Measurements from ENCODE around the gene SENP5. TPM values are rescaled to one million over a fixed set of nuclear protein-coding genes. Genes with fewer than 3 reads are reported as not detected.
"Not testable (repeated sequence)": the region's sequence is repeated elsewhere in the genome, so short reads cannot be mapped to it uniquely, and the experiment has no call there.

Gene SENP5
- total RNA-seq, 1 donor, result 91.2 TPM

DNA sequence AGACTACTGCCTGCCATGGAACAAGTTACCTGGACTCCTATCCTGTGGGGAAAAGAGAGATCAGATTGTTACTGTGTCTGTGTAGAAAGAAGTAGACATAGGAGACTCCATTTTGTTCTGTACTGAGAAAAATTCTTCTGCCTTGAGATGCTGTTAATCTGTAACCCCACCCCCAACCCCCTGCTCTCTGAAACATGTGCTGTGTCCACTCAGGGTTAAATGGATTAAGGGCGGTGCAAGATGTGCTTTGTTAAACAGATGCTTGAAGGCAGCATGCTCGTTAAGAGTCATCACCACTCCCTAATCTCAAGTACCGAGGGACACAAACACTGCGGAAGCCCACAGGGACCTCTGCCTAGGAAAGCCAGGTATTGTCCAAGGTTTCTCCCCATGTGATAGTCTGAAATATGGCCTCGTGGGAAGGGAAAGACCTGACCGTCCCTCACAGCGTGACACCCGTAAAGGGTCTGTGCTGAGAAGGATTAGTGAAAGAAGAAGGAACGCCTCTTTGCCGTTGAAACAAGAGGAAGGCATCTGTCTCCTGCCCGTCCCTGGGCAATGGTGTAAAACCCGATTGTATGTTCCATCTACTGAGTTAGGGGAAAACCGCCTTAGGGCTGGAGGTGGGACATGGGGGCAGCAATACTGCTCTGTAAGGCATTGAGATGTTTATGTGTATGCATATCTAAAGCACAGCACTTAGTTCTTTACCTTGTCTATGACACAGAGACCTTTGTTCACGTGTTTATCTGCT lies 76.5 kb downstream of the SENP5 start:
- not testable (repeated sequence) for H3K4me3 ChIP-seq (ENCODE audit: low read length); H3K27me3 ChIP-seq (ENCODE audit: insufficient read depth, low read length); H3K9me3 ChIP-seq (ENCODE audit: low read depth, low read length)
- peaks cover 35% of the 10 kb centered on the region for H3K4me1 ChIP-seq (ENCODE audit: insufficient read depth, low read length)

DNA sequence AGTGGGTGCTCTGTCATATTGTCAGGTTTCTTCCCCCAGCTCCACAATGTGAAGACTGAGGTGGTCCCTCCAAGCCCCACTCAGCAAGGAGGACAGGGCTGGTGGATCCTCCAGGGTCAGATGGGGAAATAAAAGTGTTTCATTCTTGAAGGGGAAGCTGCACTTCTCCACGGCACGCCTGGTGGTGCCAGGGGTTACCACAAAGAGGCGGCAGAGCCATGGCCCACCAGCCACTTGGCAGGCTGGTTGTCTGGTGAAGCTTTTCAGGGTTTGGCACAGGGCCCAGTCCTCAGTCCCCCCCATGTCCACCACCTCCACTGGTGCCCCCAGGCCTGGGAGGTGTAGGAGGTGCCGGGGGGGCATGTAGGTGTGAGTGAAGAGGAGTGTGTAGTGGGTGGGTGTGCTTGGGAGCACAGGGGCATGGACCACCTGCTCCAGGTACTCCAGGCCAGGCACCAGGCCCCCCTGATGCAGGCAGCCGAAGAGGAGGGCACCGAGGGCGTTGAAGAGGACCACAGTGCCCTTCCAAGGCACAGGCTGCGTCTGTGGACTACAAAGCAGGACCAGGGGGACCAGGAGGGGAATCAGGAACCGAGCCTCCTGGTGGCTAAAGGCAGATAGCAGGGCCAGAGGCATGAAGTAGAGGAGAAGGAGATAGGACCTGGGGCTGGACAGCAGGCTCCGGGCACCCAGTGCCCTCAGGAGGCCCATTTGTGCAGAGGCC lies 79.6 kb downstream of the SENP5 start:
- H3K4me1 ChIP-seq (ENCODE audit: insufficient read depth, low read length), result peaks cover 18% of the 10 kb centered on the region

DNA sequence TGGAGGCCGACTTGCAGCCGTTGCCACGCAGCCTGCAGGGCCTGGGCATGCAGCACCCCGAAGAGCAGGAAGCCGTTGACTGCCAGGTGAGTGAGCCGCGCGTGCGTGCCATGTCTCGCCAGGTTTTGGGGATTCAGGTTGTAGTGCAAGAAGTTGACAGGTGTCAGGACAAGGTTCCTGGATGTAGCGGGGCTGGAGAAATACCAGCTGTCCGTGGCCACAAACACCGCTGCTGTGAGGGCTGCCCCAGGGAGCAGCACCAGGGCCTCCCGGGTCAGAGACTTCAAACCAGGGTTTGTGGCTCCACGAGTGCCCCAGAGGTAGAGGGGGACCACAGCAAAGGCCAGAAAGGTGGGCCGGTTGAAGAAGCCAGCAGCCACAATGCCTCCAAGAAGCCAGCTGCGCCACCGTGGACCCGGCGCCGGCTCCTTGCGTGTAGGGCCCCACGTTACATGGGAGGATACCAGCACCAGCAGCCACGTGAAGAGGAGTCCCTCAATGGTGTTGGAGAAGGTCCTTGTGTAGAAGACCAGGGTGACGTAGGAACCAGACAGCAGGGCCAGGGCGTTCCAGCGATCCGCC lies 80.2 kb downstream of the SENP5 start:
- peaks cover 16% of the 10 kb centered on the region for H3K4me1 ChIP-seq (ENCODE audit: insufficient read depth, low read length)
- no peaks in the 10 kb centered on the region for H3K9me3 ChIP-seq (ENCODE audit: low read depth, low read length)
- H3K4me3 ChIP-seq (ENCODE audit: low read length), result no peak overlapping the region
- H3K27me3 ChIP-seq (ENCODE audit: insufficient read depth, low read length), result no peaks in the 10 kb centered on the region

More for the DNA sequence above, 79.6 kb downstream of the SENP5 start:
- Histone ChIP-seq H3K9me3 (ENCODE audit: low read depth, low read length) (no peaks in the 10 kb centered on the region), H3K4me3 (ENCODE audit: low read length) (no peak overlapping the region), H3K27me3 (ENCODE audit: insufficient read depth, low read length) (no peaks in the 10 kb centered on the region)

DNA sequence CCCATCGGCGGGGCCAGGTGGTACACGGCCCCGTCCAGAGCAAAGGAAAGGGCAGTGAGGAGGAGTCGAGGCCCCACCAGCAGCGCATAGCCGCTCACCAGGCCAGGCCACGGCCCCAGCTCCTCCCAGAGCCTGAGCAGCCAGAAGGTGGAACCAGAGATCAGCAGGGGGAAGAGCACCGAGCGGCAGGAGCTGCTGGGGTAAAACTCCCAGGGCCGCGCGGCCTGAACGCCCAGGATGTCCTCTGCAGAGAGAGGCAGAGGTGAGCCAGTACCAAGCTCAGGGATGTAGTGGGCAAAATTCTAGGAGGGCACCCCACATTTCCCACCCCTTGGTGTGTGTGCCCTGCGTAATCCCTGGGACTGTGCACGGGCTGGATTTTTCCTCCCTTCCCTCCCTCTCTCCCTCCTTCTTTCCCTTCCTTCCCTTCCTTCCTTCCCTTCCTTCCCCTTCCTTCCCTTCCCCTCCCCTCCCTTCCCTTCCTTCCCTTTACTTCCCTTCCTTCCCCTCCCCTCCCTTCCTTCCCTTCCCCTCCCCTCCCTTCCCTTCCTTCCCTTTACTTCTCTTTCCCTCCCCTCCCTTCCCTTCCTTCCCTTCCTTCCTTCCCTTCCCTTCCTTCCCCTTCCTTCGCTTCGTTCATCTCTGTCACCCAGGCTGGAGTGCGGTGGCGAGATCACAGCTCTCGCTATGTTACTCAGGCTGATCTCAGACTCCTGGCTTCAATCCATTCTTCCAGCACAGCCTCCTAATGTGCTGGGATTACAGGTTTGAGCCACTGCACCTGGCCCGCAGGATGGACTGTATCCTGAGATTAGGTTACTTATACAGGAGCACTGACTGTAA lies 80.9 kb downstream of the SENP5 start:
- Histone ChIP-seq H3K4me1 (ENCODE audit: insufficient read depth, low read length) (peaks cover 9% of the 10 kb centered on the region), H3K27me3 (ENCODE audit: insufficient read depth, low read length) (no peaks in the 10 kb centered on the region), H3K4me3 (ENCODE audit: low read length) (no peak overlapping the region), H3K9me3 (ENCODE audit: low read depth, low read length) (no peaks in the 10 kb centered on the region)

DNA sequence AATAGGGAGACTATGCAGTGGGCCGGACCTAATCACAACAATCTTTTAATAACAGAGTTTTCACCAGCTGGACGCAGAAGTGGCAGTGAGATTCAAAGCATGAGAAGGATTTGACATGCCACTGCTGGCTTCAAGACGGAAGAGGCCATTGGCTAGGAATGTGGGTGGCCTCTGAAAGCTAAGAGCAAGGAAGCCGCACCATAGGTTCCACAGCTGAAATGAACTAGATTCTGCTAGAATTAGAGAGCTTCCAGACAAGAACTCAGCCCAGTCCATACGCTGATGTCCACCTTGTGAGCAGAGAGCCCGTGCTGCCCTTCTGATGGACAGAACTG lies 81.5 kb downstream of the SENP5 start:
- Histone ChIP-seq H3K27me3 (ENCODE audit: insufficient read depth, low read length) (no peaks in the 10 kb centered on the region), H3K4me3 (ENCODE audit: low read length) (no peak overlapping the region), H3K9me3 (ENCODE audit: low read depth, low read length) (no peaks in the 10 kb centered on the region), H3K4me1 (ENCODE audit: insufficient read depth, low read length) (peaks cover 3% of the 10 kb centered on the region)

DNA sequence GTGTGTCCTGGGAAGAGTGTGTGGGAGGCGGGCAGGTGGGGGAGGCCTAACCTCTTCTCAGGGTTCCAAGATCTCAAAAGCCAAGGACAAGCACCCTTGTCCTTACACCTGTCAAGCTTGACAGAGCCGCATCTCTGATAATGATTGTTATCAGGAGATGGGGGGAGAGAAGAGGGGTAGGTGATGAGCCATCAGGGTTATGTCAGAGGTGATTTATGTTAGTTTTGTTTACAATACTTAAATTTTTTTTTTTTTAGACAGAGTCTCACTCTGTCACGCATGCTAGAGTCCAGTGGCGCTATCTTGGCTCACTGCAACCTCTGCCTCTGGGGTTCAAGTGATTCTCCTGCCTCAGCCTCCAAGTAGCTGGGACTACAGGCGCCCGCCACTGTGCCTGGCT lies 82.0 kb downstream of the SENP5 start:
- Histone ChIP-seq H3K27me3 (ENCODE audit: insufficient read depth, low read length) (no peaks in the 10 kb centered on the region), H3K9me3 (ENCODE audit: low read depth, low read length) (no peaks in the 10 kb centered on the region), H3K4me3 (ENCODE audit: low read length) (no peak overlapping the region), H3K4me1 (ENCODE audit: insufficient read depth, low read length) (no peaks in the 10 kb centered on the region)

DNA sequence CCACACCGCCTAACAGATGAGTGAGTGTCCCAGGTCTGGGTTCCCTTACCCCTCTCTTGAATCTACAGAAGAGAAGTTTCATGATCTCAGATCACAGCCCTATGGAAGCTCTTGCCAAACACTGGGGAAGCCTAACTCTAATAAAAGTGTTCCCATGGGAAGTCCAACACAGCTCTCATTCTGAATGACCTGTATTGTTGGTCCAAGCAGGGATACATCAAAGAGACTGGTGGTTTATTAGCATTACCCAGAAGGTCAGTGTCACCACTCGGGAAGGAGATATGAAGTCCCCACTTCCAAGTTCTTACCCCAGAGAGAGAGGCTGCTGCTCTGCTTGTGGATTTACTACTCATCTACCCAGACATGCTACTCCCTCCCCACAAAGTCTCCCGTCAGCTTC lies 83.7 kb downstream of the SENP5 start:
- no peaks in the 10 kb centered on the region for H3K27me3 ChIP-seq (ENCODE audit: insufficient read depth, low read length)
- no peak overlapping the region for H3K4me3 ChIP-seq (ENCODE audit: low read length)
- H3K4me1 ChIP-seq (ENCODE audit: insufficient read depth, low read length), result no peaks in the 10 kb centered on the region
- H3K9me3 ChIP-seq (ENCODE audit: low read depth, low read length), result no peaks in the 10 kb centered on the region

DNA sequence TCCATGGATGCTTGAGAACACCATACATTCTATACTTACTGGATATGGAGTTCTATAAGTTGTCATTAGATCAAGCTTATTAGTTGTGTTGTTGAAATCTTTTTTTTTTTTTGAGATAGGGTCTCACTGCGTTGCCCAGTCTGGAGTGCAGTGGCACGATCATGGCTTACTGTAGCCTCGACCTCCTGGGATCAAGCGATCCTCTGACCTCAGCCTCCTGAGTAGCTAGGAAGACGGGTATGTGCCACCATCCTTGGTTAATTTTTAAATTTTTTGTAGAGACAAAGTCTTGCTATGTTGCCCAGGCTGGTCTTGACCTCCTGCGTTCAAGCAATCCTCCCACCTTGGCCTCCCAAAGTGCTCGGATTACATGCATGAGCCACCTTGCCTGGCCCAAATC lies 87.1 kb downstream of the SENP5 start:
- Histone ChIP-seq H3K27me3 (ENCODE audit: insufficient read depth, low read length) (no peaks in the 10 kb centered on the region), H3K9me3 (ENCODE audit: low read depth, low read length) (no peaks in the 10 kb centered on the region), H3K4me1 (ENCODE audit: insufficient read depth, low read length) (no peaks in the 10 kb centered on the region), H3K4me3 (ENCODE audit: low read length) (no peak overlapping the region)

DNA sequence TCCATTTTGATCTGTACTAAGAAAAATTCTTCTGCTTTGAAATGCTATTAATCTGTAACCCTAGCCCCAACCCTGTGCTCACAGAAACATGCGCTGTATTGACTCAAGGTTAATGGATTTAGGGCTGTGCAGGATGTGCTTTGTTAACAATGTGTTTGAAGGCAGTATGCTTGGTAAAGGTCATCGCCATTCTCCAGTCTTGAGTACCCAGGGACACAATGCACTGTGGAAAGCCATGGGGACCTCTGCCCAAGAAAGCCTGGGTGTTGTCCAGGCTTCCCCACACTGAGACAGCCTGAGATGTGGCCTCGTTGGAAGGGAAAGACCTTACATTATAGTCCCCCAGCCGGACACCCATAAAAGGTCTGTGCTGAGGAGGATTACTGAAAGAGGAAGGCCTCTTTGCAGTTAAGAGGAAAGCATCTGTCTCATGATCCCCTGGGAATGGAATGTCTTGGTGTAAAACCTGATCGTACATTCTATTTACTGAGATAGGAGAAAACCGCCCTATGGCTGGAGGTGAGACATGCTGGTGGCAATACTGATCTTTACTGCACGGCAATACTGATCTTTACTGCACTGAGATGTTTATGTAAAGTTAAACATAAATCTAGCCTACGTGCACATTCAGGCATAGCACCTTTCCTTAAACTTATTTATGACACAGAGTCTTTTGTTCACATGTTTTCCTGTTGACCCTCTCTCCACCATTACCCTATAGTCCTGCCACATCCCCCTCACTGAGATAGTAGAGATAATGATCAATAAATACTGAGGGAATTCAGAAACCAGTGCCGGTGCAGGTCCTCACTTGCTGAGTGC lies 94.6 kb downstream of the SENP5 start:
- Histone ChIP-seq H3K9me3 (ENCODE audit: low read depth, low read length) (no peaks in the 10 kb centered on the region), H3K4me1 (ENCODE audit: insufficient read depth, low read length) (no peaks in the 10 kb centered on the region), H3K4me3 (ENCODE audit: low read length) (no peak overlapping the region)

DNA sequence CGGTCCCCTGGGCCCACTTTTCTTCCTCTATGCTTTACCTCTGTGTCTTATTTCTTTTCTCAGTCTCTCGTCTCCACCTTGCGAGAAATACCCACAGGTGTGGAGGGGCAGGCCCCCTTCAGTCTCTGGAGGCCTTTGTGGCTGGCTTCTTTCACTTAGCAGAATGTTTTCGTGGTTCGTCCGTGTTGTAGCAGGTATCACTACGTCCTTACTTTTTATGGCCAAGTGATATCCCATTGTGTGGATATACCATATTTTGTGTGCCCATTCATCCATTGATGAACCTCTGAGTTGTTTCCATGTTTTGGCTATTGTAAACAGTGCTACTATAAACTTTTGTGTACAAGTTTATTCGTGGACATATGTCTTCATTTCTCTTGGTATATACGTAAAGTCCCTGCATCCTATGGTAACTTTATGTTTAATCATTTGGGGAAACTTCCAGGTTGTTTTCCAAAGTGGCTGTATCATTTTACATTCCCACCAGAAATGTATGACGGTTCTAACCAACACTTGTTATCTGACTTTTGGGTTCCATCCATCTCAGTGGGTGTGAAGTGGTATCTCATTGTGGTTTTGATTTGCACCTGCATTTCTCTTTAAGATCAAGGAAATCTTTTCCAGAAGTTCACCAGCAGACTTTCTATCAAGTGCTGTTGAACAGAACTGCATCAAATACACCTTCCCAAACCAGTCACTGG lies 95.4 kb downstream of the SENP5 start:
- Histone ChIP-seq H3K9me3 (ENCODE audit: low read depth, low read length) (no peaks in the 10 kb centered on the region), H3K27me3 (ENCODE audit: insufficient read depth, low read length) (no peaks in the 10 kb centered on the region), H3K4me1 (ENCODE audit: insufficient read depth, low read length) (peaks cover 5% of the 10 kb centered on the region), H3K4me3 (ENCODE audit: low read length) (no peak overlapping the region)

More for the DNA sequence above, 94.6 kb downstream of the SENP5 start:
- H3K27me3 ChIP-seq (ENCODE audit: insufficient read depth, low read length), result no peaks in the 10 kb centered on the region

DNA sequence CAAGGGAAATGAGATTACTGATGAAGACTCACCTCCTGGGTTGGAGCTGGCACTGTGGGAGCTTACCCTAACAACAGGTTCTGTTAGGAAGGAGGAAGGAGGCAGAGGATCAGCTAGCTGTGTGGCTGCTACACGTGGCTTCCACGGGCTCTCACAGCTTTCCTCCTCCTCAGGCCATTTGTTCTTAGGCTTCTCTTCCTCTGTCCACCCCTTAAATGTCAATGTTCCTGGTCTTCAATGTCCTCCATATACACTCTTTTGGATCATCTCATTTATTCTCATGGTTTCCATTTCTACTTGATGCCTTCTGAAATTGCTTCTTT lies 95.9 kb downstream of the SENP5 start:
- Histone ChIP-seq H3K27me3 (ENCODE audit: insufficient read depth, low read length) (no peaks in the 10 kb centered on the region), H3K4me3 (ENCODE audit: low read length) (no peak overlapping the region), H3K9me3 (ENCODE audit: low read depth, low read length) (no peaks in the 10 kb centered on the region), H3K4me1 (ENCODE audit: insufficient read depth, low read length) (peaks cover 8% of the 10 kb centered on the region)

DNA sequence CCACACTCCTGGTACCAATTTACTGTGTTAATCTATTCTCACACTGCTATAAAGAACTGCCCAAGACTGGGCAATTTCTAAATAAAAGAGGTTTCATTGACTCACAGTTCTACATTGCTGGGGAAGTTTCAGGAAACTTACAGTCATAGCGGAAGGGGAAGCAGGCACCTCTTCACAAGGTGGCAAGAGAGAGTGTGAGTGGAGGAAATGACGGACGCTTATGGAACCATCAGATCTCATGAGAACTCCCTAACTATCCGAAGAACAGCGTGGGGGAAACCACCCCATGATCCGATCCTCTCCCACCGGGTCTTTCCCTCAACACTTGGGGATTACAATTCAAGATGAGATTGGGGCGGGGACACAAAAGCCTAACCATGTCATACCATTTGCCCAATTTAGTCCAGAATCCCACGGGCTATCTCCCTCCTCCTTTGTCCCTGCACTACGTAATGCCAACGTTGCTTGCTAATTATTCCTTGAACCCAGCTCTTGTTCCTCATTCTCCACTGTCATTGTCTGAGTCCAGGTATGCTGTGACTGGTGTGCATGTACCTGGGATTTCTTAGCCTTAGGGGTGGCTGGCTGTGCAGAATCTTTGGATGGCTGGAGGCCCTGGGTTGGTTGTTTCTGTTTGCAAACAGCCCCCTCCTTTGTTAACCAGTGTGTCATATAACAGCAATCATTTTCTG lies 97.5 kb downstream of the SENP5 start:
- no peak overlapping the region for H3K4me3 ChIP-seq (ENCODE audit: low read length)
- peaks cover 8% of the 10 kb centered on the region for H3K4me1 ChIP-seq (ENCODE audit: insufficient read depth, low read length)
- H3K9me3 ChIP-seq (ENCODE audit: low read depth, low read length), result no peaks in the 10 kb centered on the region
- no peaks in the 10 kb centered on the region for H3K27me3 ChIP-seq (ENCODE audit: insufficient read depth, low read length)

DNA sequence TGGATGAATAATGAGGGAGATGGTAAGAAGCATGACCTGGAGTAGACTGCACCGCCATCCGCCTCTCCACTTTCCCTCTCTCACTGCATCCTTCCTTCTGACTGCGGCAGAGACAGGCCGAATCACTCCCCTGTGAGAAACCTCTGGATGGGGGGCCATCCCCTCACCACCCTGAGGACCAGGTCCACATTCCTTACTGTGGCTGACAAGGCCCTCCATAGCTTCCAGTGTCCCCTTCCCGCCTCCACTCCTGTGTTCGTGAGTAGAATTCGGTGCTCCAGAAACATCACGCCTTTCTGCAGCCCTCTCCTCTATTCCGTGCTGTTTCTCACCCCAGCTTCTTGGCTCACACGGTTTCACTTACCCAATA lies 98.1 kb downstream of the SENP5 start:
- H3K9me3 ChIP-seq (ENCODE audit: low read depth, low read length), result no peaks in the 10 kb centered on the region
- peaks cover 8% of the 10 kb centered on the region for H3K4me1 ChIP-seq (ENCODE audit: insufficient read depth, low read length)
- no peaks in the 10 kb centered on the region for H3K27me3 ChIP-seq (ENCODE audit: insufficient read depth, low read length)
- no peak overlapping the region for H3K4me3 ChIP-seq (ENCODE audit: low read length)

Measured in mononuclear cell (primary cell).